Caki2 (cell line): ENCODE measurements around the gene PLCD1. TPM values are rescaled to one million over a fixed set of nuclear protein-coding genes. Genes with fewer than 3 reads are reported as not detected.

Experiments used
- DNase-seq: peaks from one replicate; pipeline ENCODE4 v3.0.0-alpha.2; 2015; ENCODE audit warnings: low read depth
- in situ Hi-C: cut with HindIII; loops from 2 replicates; pipeline ENCODE4 v1.10.0; 2016; ENCODE audit warnings: low sequenced_read_pairs, low pct_unique_long_range_greater_than_20kb, mixed read lengths
- total RNA-seq: library from RNA; depleted of rRNA; stranded (reverse); fragments of >200 nt; shearing (Covaris generic); gene quantifications from 2 replicates; pipeline ENCODE4 v1.2.3, GENCODE V29; 2014; ENCODE audit warnings: low replicate concordance

PLCD1 gene
- total RNA-seq, 1 experiment from 2014 or later, result 9.1 TPM

GRCh38 chr3:38021196-38021595 lies 8.2 kb downstream of the PLCD1 start:
- in situ Hi-C loops, result no loop called here
- DNase-seq, result no peak

GRCh38 chr3:38020342-38020726 lies 9.1 kb downstream of the PLCD1 start:
- in situ Hi-C loops, result no loop called here
- DNase-seq, result no peak

DNA sequence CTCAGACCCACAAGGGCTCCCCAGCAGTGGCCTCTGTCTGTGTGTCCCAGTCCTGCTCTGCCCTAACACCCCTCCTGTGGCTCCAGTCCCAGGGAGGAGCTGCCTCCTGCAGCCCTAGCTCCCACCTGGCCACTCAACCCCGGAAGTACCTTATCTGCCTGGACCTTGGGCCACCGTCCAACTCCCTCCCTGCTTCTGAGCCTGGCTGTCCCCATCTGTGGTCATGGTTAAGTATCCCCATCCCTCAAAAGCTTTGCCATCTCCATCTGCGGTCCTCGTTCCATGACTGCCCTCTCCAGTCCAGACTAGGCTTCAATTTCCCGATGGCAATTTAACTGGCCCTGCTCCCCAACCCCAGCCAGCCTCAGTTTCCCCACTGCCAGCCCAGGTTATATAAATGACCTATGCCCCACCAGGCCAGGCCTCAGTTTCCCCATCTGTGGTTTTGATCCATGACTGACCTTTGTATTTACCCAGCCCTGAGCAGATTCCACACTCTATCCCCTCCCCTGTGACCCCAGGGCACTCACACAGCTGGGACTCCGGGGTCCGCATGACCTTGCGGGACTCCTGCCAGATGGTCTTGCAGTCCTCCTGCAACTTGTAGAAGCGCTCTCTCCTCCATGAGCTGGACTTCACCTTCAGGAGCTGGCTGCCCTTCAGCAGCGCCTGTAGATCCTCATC lies 9.6 kb downstream of the PLCD1 start:
- no peak for DNase-seq
- in situ Hi-C loops, result no loop called here

DNA sequence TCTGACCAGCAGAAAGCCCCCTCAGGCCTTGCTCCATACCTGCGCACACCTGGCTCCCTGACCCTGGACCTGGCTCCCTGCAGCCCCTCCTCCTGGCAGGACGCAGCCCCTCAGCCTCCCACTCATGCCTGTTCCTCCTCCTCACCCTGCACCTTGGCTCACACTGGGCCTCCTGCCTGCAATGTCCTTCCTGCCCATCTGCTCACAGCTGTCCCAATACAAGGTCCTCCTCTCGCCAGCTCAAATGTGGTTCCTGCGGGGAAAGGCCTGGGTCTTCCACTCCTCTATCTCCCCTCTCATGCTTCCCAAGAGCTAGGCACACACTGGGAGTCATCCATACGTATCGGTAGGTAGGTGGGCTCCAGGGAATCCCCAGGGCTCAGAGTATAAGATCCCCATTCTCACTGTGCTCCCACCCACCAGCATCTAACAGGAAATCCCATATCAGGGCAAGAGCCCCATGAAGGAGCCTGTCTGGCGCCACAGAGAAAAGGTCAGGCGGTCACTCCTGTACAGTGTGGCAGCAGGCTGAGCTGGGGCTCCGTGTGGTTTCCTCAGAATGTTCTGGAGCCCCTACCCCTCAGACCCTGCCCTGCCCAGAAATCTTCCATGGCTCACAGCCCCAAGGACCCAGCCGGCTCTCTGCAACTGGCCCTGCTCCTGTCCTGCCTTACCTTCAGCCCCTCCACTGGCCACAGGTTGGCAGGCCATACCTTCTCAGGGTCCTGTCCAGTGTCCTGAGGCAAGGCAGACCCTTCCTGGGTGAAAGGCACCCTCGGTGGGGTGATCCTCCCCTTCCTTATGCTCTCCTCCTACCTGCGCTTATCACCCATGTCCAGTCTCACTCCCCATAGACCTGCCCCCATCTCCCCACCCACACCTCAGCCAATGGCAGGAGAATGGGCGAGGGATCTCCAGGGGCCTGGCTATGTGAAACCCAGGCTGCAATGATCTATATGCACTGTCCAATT lies 10.9 kb downstream of the PLCD1 start:
- DNase-seq, result no peak
- in situ Hi-C loops, result no loop called here

DNA sequence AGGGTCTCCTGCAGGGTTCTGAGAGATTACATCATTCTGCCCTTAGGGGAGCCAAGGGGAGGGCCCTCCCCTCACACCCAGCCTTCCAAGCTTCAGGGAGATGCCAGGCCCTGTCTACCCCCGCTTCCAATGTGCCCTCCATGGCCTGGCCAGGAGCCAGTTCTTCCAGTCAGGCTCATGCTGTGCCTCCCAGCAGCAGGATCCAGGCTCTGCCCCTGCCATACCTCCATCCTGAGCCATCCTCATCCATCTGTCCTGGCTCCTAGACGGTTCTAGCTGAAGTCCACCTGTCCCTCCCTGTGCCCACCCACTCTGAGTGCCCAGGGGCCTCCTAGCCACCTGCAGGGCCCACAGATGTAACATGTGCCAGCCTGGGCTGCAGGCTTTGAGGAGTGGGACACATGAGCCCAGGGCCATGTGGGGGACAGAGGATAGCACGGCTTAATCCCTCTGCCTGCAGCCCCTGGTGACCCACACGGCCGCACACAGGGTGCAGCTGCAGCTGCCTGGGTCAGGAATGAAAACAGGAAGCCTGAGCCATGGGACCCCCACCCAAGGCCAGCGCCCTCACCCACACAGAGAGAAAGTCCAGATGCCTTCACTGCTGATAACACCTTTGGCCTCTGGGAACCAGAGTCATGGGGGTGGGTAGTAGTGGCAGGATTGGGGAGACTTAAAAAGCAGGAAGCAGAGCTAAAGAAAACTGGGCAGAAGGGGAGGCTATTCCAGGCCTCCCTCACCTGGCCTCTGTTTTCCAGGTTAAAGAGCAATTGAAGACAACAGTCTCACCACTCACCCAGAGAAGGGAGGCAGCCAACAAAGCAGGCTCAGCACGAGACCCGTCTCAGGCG lies 11.8 kb downstream of the PLCD1 start:
- in situ Hi-C loops, result no loop called here
- no peak for DNase-seq

- no peak for DNase-seq
- in situ Hi-C loops, result no loop called here
These were observed 12.5 kb downstream of the PLCD1 start for GRCh38 chr3:38016847-38017444.

DNA sequence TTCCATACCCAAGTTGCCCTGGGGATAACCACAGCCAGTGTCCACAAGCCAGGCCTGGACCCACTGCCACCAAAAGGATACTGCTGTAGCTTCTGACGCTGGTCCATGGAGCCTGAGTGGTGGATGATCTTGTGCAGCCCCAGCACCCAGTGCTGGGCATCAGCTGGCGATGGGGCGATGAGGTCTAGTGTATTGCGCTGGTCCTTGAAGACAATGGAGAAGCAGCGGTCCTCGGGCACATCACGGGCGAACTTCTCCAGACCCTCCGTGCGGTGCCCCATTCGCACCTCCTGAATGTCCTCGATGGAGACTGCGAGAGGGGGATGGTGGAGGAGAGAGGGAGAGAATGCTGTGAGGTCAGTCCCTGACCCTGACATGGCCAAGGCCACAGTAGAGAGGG lies 13.0 kb downstream of the PLCD1 start:
- DNase-seq, result no peak
- in situ Hi-C loops, result no loop called here

GRCh38 chr3:38015984-38016383 lies 13.5 kb downstream of the PLCD1 start:
- in situ Hi-C loops, result no loop called here

DNA sequence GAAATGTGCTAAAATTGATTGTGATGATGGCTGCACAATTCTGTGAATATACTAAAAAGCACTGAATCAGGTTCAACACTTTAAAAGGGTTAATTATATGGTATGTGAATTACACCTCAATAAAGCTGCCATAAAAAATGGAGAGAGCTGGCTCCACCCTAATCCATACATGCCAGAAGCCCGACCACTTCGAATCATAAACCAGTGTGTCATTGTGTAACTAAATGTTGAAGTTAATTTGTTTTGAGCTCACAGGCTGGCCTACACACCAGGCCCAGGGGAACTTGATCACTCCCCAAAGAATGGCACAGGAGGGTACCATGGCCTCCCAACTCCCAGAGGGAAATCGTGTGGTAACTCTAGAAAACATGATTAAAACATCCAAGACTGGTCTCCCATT lies 14.0 kb downstream of the PLCD1 start:
- in situ Hi-C loops, result no loop called here

More at GRCh38 chr3:38015984-38016383, 13.5 kb downstream of the PLCD1 start:
- DNase-seq, result no peak

GRCh38 chr3:38011111-38011510 lies 18.3 kb downstream of the PLCD1 start:
- no peak for DNase-seq
- in situ Hi-C loops, result no loop called here

More for the DNA sequence above, 14.0 kb downstream of the PLCD1 start:
- DNase-seq, result no peak

DNA sequence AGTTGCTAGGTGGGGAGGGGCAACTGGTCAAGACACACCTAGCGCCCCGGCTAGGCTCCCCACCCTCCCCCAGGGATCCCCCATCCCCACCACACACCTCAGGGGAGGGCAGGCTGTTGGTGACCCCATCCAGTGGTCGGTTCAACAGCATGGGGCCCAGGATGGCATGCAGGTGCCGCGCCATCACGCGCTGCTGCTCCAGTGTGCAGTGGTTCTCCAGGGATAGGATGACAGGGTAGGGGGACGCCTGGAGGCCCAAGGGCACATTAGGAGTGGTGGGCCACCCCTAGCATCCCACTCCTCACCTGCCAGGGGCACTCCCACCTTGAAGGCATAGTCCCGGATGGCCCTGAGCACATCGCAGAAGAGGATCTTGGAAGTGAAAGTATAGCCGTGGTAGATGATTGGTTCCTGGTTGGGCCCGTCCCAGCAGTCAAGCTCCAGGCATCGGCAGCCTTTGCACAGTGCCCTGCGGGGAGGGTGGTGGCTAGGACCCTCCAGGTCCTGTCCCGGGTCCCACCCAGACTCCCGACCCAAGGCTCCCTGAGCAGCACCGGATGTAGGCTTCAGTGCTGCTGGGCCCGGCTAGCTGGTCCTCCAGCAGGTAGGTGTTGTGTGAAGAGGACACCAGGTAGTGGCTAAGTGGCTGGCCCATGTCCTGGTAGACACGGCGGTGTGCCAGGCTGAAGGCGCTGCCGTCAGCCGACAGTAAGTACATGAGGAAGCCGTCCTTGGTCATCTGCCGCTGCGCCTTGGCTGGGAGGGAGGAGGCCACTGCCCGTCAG lies 19.4 kb downstream of the PLCD1 start:
- no peak for DNase-seq
- in situ Hi-C loops, result no loop called here

DNA sequence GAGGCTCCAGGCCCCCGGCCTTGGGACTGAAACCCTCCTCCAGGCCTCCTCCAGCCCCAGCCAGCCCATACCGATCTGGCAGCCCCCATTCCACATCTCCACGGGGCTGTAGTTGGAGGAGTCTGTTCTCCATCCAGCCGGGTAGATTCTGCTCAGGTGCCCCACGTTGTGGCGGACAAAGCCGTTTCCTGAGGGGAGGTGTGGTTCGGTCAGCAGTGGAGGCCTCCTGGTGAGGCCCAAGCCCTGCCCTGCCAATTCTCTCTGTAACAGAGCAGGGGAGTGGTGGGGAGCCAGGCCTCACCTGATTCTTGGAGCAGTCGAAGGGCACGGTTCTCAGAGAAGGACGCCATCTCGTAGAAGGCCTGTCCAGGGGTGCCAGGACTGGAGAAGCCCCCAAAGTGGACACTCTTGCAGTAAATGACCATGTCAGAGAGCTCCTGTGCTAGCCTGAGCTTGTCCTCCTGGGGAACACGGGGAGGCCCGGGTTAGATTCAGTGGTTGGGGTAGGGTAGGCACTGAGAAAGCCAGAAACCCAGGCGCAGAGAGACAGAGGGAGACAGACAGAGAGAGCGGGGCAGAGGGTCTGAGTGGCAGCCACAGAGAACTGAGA lies 20.4 kb downstream of the PLCD1 start:
- in situ Hi-C loops, result no loop called here
- no peak for DNase-seq

- DNase-seq, result no peak
- in situ Hi-C loops, result no loop called here
These were observed 21.2 kb downstream of the PLCD1 start for GRCh38 chr3:38008191-38008701.

GRCh38 chr3:38007754-38008090 lies 21.7 kb downstream of the PLCD1 start:
- DNase-seq, result no peak
- in situ Hi-C loops, result no loop called here

DNA sequence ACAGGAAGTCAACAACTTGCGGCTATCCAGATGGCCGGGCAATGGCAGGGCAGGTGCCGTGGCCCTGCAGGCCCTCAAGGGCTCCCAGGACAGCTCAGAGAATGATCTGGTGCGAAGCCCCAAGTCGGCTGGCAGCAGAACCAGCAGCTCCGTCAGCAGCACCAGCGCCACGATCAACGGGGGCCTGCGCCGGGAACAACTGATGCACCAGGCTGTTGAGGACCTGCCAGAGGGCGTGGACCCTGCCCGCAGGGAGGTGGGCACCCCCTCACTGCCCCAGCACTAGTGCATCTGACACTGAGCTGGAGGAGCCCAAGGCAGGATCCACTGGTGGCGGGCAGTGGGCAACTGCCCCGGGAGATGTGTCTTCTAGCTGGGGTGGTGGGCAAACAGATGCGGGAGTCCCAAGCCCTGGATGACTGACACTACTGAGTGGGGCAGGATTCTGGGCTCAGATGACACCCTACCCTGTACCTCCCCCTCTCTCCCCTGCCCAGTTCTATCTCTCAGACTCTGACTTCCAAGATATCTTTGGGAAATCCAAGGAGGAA lies 22.9 kb downstream of the PLCD1 start:
- in situ Hi-C loops, result no loop called here

DNA sequence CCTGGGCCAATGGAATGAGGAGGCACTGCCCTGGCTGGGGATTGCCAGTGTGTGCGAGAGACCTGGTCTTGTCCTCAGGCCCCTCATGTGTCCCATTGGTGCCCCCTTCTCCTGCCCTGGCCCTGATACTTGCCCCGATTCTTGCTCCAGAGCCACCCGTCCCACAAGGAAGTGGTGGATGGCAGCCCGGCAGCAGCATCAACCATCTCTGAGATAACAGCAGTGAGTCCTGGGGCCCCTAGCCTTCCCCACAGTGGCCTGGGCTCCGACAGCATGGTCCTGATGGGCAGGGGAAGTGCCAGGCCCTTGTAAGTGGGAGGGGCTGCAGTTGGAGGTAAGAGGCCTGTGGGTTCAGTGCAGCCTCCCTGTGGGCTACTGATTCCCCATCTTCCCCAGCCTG lies 23.4 kb downstream of the PLCD1 start:
- no peak for DNase-seq
- in situ Hi-C loops, result no loop called here

More for the DNA sequence above, 22.9 kb downstream of the PLCD1 start:
- DNase-seq, result no peak
